ENCODE results near the gene MPV17. TPM values are rescaled to one million over a fixed set of nuclear protein-coding genes. Genes with fewer than 3 reads are reported as not detected.

Gene MPV17
- total and polyA plus RNA-seq, 2 of the 13 experiments (the other 11 are each of a cell fraction or from before 2014, with no cell fraction given): 48.9 to 129 TPM

DNA sequence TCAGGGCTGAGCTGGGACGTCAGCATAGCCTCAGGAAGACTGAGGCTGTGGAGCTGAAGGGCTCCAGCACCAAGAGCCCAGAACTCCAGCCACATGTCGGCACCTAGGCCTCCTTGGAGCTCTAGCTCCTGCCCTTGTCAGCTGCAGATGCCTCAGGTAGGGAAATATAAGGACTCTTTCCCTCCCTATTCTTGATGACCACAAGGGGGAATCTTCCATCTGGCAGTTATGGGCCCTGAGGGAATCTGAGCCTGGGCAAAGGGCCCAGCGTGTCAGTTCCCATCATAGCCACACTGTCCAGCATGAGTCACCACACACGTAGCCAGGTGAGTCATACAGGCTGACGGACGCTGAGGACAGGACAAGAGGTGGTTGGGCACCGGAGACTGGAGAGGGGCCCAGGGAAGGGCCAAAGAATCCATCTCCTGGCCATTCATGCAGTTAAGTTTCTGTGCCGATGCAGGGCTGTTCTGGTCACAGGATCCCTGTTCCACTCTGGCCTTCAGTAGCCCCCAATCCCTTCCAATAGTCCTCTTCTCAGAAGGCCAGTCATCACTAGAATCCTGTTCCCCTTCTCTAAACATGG is 1.8 kb downstream of the MPV17 start (continued):
- TF ChIP-seq, protein P1, sequence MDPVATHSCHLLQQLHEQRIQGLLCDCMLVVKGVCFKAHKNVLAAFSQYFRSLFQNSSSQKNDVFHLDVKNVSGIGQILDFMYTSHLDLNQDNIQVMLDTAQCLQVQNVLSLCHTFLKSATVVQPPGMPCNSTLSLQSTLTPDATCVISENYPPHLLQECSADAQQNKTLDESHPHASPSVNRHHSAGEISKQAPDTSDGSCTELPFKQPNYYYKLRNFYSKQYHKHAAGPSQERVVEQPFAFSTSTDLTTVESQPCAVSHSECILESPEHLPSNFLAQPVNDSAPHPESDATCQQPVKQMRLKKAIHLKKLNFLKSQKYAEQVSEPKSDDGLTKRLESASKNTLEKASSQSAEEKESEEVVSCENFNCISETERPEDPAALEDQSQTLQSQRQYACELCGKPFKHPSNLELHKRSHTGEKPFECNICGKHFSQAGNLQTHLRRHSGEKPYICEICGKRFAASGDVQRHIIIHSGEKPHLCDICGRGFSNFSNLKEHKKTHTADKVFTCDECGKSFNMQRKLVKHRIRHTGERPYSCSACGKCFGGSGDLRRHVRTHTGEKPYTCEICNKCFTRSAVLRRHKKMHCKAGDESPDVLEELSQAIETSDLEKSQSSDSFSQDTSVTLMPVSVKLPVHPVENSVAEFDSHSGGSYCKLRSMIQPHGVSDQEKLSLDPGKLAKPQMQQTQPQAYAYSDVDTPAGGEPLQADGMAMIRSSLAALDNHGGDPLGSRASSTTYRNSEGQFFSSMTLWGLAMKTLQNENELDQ (CRISPR knock-in tag; IDR thresholded peaks at IDR 0.05; ENCODE audit: borderline replicate concordance): no peak
- TF ChIP-seq PPARG (CRISPR knock-in tag; conservative IDR thresholded peaks at IDR 0.05): peak; percentile 85
- no peak for TF ChIP-seq KLF15 (CRISPR knock-in tag; IDR thresholded peaks at IDR 0.05; ENCODE audit: borderline replicate concordance)
- TF ChIP-seq NFAT5 (CRISPR knock-in tag; IDR thresholded peaks at IDR 0.05): no peak
- peak; percentile 88; the same call in 1 of the 2 replicates for TF ChIP-seq YEATS2 (CRISPR knock-in tag; IDR thresholded peaks at IDR 0.05; ENCODE audit: borderline replicate concordance)
- TF ChIP-seq ZNF337 (CRISPR knock-in tag; IDR thresholded peaks at IDR 0.05; ENCODE audit: borderline replicate concordance, low read depth): peak; percentile 80; the same call in 1 of the 2 replicates
- 0 out of 2 replicates have a peak, but pooled peaks have one; percentile 67 for TF ChIP-seq ARHGAP35 (CRISPR knock-in tag; IDR thresholded peaks at IDR 0.05; ENCODE audit: borderline replicate concordance)
- TF ChIP-seq ZNF816 (CRISPR knock-in tag; IDR thresholded peaks at IDR 0.05; ENCODE audit: borderline replicate concordance): no peak
- peak; percentile 70; the same call in 1 of the 2 replicates for TF ChIP-seq MIER2 (CRISPR knock-in tag; IDR thresholded peaks at IDR 0.05)
- no peak for TF ChIP-seq SOX6 (IDR thresholded peaks at IDR 0.05)
- peak; percentile 79 for TF ChIP-seq SOX6 (CRISPR knock-in tag; IDR thresholded peaks at IDR 0.05)
- no peak for TF ChIP-seq ZNF839 (CRISPR knock-in tag; IDR thresholded peaks at IDR 0.05; ENCODE audit: borderline replicate concordance)
- TF ChIP-seq SETDB1 (CRISPR knock-in tag; IDR thresholded peaks at IDR 0.05; ENCODE audit: borderline replicate concordance): no peak
- TF ChIP-seq PHF8 (CRISPR knock-in tag; IDR thresholded peaks at IDR 0.05): peak; percentile 64; the same call in 1 of the 2 replicates
- no peak for TF ChIP-seq CSRNP2 (CRISPR knock-in tag; conservative IDR thresholded peaks at IDR 0.05; ENCODE audit: low read depth)
- 0 out of 2 replicates have a peak, but pooled peaks have one; percentile 22 for TF ChIP-seq ZNF891 (CRISPR knock-in tag; IDR thresholded peaks at IDR 0.05)
- TF ChIP-seq, protein P2, sequence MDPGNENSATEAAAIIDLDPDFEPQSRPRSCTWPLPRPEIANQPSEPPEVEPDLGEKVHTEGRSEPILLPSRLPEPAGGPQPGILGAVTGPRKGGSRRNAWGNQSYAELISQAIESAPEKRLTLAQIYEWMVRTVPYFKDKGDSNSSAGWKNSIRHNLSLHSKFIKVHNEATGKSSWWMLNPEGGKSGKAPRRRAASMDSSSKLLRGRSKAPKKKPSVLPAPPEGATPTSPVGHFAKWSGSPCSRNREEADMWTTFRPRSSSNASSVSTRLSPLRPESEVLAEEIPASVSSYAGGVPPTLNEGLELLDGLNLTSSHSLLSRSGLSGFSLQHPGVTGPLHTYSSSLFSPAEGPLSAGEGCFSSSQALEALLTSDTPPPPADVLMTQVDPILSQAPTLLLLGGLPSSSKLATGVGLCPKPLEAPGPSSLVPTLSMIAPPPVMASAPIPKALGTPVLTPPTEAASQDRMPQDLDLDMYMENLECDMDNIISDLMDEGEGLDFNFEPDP (CRISPR knock-in tag; conservative IDR thresholded peaks at IDR 0.05): no peak
- no peak for TF ChIP-seq ZNF3 (CRISPR knock-in tag; IDR thresholded peaks at IDR 0.05)
- TF ChIP-seq ZNF740 (CRISPR knock-in tag; IDR thresholded peaks at IDR 0.05): no peak

All from HepG2 (cell line).